GM23338 (cell line): ENCODE measurements around the gene MOCS3. TPM values are rescaled to one million over a fixed set of nuclear protein-coding genes. Genes with fewer than 3 reads are reported as not detected.

Source experiments
- CREB1 ChIP-seq: fragments of 250-450 bp; sonication (Bioruptor Pico); IDR thresholded peaks from 2 replicates; pipeline ENCODE4 v1.5.0; 2020; ENCODE audit warnings: low read depth, mild to moderate bottlenecking, moderate library complexity
- EZH2phosphoT487 ChIP-seq: fragments of 200-600 bp; sonication (generic); IDR thresholded peaks from one replicate; pipeline ENCODE4 v1.8.1; 2018; ENCODE audit warnings: antibody characterized with exemption; ENCODE audit not compliant: unreplicated experiment
- POLR2AphosphoS5 ChIP-seq: IDR thresholded peaks from 2 replicates; pipeline ENCODE4 v1.6.1; 2016; ENCODE audit warnings: antibody characterized with exemption, low read depth
- STAT1 ChIP-seq: IDR thresholded peaks from one replicate; pipeline ENCODE4 v1.6.1; 2016; ENCODE audit warnings: antibody characterized with exemption; ENCODE audit not compliant: unreplicated experiment
- ZNF331 ChIP-seq: fragments of 250-450 bp; sonication (Bioruptor Pico); IDR thresholded peaks from 2 replicates; pipeline ENCODE4 v1.5.0; 2020; ENCODE audit warnings: low read depth, mild to moderate bottlenecking, moderate library complexity
- ZNF462 ChIP-seq: fragments of 250-450 bp; sonication (Bioruptor Pico); IDR thresholded peaks from 2 replicates; pipeline ENCODE4 v1.5.0; 2020; ENCODE audit warnings: mild to moderate bottlenecking, moderate library complexity
- polyA plus RNA-seq: library from polyadenylated mRNA; unstranded; fragments of >200 nt; fragmentation: Nextera tagmentation; extraction: Ambion mirVana; gene quantifications from 2 replicates; pipeline ENCODE4 v1.2.1, GENCODE V29; 2016
- total RNA-seq: library from RNA; depleted of rRNA; stranded (reverse); fragments of >200 nt; shearing (Covaris generic); gene quantifications from 2 replicates; pipeline ENCODE4 v1.2.3, GENCODE V29; 2014
- TF ChIP-seq, protein P1 (sequence below): IDR thresholded peaks from one replicate; pipeline ENCODE4 v1.6.1; 2018; ENCODE audit warnings: antibody characterized with exemption; ENCODE audit not compliant: unreplicated experiment

MOCS3 gene
- total and polyA plus RNA-seq, 2 experiments from 2014 or later = 2.2 to 9.1 TPM

- TF ChIP-seq ZNF462 = peak; percentile 40; the same call in 1 of the 2 replicates
- 0 out of 2 replicates have a peak, but pooled peaks have one; percentile 2 for TF ChIP-seq ZNF331 (CRISPR knock-in tag)
- peak; percentile 70; the same call in 1 of the 2 replicates for TF ChIP-seq CREB1 (CRISPR knock-in tag)
- TF ChIP-seq POLR2AphosphoS5 = peak; percentile 62
- TF ChIP-seq, protein P1, sequence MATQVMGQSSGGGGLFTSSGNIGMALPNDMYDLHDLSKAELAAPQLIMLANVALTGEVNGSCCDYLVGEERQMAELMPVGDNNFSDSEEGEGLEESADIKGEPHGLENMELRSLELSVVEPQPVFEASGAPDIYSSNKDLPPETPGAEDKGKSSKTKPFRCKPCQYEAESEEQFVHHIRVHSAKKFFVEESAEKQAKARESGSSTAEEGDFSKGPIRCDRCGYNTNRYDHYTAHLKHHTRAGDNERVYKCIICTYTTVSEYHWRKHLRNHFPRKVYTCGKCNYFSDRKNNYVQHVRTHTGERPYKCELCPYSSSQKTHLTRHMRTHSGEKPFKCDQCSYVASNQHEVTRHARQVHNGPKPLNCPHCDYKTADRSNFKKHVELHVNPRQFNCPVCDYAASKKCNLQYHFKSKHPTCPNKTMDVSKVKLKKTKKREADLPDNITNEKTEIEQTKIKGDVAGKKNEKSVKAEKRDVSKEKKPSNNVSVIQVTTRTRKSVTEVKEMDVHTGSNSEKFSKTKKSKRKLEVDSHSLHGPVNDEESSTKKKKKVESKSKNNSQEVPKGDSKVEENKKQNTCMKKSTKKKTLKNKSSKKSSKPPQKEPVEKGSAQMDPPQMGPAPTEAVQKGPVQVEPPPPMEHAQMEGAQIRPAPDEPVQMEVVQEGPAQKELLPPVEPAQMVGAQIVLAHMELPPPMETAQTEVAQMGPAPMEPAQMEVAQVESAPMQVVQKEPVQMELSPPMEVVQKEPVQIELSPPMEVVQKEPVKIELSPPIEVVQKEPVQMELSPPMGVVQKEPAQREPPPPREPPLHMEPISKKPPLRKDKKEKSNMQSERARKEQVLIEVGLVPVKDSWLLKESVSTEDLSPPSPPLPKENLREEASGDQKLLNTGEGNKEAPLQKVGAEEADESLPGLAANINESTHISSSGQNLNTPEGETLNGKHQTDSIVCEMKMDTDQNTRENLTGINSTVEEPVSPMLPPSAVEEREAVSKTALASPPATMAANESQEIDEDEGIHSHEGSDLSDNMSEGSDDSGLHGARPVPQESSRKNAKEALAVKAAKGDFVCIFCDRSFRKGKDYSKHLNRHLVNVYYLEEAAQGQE = no peak
- TF ChIP-seq STAT1 = no peak
- TF ChIP-seq EZH2phosphoT487 = no peak
Measured at GRCh38 chr20:50929299-50930138, 29.1 kb upstream of the MOCS3 start (continued).
